SJSA1 (cell line): ENCODE results near the gene DACT3. TPM values are rescaled to one million over a fixed set of nuclear protein-coding genes. Genes with fewer than 3 reads are reported as not detected.

Source experiments
- DNase-seq, 2 experiments: peaks; one replicate each; pipeline ENCODE4 v3.0.0-alpha.2; 2015 to 2020; ENCODE audit warnings: low spot score in 2 of 2, low read depth in 1 of 2
- H3K27ac ChIP-seq: fragments of 250-450 bp; sonication (Bioruptor Pico); 2 replicates; pipeline ENCODE4 v1.5.1; 2020; ENCODE audit warnings: mild to moderate bottlenecking, moderate library complexity
- H3K27me3 ChIP-seq: fragments of 250-450 bp; sonication (Bioruptor Pico); replicated peaks from 2 replicates; pipeline ENCODE4 v1.5.1; 2020; ENCODE audit warnings: mild to moderate bottlenecking, moderate library complexity
- H3K36me3 ChIP-seq: fragments of 250-450 bp; sonication (Bioruptor Pico); 2 replicates; pipeline ENCODE4 v1.5.1; 2020; ENCODE audit warnings: mild to moderate bottlenecking
- H3K4me1 ChIP-seq: fragments of 250-450 bp; sonication (Bioruptor Pico); replicated peaks from 2 replicates; pipeline ENCODE4 v1.6.1; 2021; ENCODE audit warnings: mild to moderate bottlenecking
- H3K4me3 ChIP-seq: fragments of 250-450 bp; sonication (Bioruptor Pico); 2 replicates; pipeline ENCODE4 v1.5.1; 2020; ENCODE audit warnings: mild to moderate bottlenecking
- H3K9me3 ChIP-seq: fragments of 250-450 bp; sonication (Bioruptor Pico); replicated peaks from 2 replicates; pipeline ENCODE4 v1.5.1; 2020; ENCODE audit warnings: mild to moderate bottlenecking
- total RNA-seq: library from RNA; depleted of rRNA; stranded (reverse); fragments of >200 nt; shearing (Covaris generic); gene quantifications from 2 replicates; pipeline ENCODE4 v1.2.3, GENCODE V29; 2014

The DACT3 gene
- total RNA-seq, 1 experiment from 2014 or later = 4.4 TPM

DNA sequence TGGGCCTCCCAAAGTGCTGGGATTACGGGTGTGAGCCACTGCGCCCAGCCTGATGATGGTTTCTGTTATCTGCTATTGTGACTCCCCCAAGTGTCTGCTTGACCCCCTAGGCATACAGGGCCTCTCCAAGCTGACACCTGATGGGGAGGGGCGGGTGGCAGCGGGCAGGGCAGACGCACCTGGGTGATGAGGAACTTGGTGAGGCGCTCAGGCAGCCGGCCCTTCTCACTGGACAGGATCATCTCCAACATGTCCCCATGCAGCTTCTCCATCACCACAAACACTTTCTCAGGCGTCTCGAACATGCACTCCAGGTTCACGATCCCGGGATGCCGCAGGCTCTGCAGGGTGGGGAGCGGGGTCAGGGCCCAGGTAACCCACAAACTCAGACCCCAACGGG lies 28.4 kb upstream of the DACT3 start:
- H3K27me3 ChIP-seq = no peaks in the 10 kb centered on the region
- peaks cover 76% of the 10 kb centered on the region for H3K36me3 ChIP-seq
- H3K27ac ChIP-seq = no peak overlapping the region
- no peak for DNase-seq
- H3K4me1 ChIP-seq = no peaks in the 10 kb centered on the region
- H3K4me3 ChIP-seq = no peak overlapping the region
- no peaks in the 10 kb centered on the region for H3K9me3 ChIP-seq

DNA sequence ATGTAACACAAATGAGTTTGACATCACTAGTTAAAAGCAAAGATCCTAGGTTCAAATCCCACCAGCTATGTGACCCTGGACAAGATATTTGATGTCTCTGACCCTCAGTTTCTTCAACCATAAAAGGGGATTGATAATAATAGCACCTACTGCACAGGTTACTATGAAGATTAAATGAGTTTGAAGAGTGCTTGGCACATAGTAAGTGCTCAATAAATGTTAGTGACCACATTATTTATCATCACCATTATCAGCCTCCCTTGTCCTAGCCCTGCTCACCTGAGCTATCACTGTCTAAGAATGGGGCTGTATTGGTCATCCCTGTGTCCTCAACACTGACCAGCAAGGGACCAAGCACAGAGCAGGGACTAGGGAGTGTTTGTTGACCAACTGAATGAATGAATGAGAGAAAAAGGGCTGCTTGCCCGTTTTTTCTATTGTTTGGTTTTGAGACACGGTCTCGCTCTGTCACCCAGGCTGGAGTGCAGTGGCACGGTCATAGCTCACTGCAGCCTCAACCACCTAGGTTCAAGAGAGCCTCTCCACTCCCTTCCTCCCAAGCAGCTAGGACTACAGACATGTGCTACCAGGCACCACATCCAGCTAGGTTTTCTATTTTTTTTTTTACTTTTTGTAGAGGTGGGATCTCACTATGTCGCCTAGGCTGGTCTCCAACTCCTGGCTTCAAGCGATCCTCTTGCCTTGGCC lies 26.6 kb upstream of the DACT3 start:
- H3K36me3 ChIP-seq = peaks cover 69% of the 10 kb centered on the region
- no peak overlapping the region for H3K4me3 ChIP-seq
- no peaks in the 10 kb centered on the region for H3K4me1 ChIP-seq
- H3K27ac ChIP-seq = no peak overlapping the region
- no peak for DNase-seq
- H3K9me3 ChIP-seq = no peaks in the 10 kb centered on the region
- H3K27me3 ChIP-seq = no peaks in the 10 kb centered on the region

DNA sequence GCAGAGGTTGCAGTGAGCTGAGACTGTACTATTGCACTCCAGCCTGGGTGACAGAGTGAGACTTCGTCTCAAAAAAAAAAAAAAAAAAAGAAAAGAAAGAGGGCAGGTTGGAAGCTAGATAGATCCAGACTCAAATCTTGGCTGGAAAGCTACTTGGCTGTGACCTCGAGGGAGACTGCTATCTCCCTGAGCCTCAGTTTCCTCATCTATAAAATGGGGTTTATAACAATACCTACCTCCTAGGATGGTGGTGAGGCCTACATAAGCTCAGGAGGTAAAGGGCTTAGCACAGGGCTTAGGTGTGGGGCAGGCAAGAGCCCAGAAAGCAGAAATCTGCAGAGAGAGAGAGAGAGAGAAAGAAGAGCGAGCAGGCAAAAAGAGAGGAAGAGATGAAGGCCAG lies 24.2 kb upstream of the DACT3 start:
- no peak overlapping the region for H3K27ac ChIP-seq
- no peaks in the 10 kb centered on the region for H3K4me1 ChIP-seq
- peaks cover 45% of the 10 kb centered on the region for H3K36me3 ChIP-seq
- no peaks in the 10 kb centered on the region for H3K27me3 ChIP-seq
- no peak for DNase-seq
- H3K9me3 ChIP-seq = no peaks in the 10 kb centered on the region
- no peak overlapping the region for H3K4me3 ChIP-seq

DNA sequence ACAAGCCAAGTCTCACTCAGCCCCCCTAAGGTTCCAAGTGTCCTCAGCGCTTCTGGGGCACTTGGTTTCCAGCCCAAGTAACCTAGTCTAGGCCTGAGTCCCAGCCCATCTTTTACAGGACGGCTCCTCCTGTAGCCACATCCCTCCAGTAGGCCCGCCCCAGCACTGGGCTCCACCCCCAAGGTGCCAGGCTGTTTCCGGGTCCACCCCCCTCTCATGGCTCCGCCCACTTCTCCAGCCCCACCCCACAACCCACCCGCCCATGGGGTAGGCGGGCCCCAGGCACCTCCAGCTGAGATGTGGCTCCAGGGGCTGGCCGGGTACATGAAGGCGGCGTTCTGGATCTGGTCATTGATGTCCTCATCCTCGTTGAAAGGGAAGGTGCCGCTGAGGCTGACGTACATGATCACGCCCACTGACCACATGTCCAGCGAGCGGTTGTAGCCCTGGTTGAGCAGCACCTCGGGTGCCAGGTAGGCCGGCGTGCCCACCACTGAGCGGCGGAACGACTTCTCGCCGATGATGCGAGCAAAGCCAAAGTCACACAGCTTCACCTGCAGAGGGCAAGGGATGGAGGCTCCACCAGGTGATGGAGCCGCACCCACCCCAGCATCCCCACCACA lies 17.2 kb upstream of the DACT3 start:
- peaks cover 37% of the 10 kb centered on the region for H3K36me3 ChIP-seq
- peak in 1 of 2 experiments; percentile 64 for DNase-seq
- H3K4me3 ChIP-seq = no peak overlapping the region
- H3K9me3 ChIP-seq = no peaks in the 10 kb centered on the region
- H3K27ac ChIP-seq = no peak overlapping the region
- H3K27me3 ChIP-seq = no peaks in the 10 kb centered on the region
- no peaks in the 10 kb centered on the region for H3K4me1 ChIP-seq

DNA sequence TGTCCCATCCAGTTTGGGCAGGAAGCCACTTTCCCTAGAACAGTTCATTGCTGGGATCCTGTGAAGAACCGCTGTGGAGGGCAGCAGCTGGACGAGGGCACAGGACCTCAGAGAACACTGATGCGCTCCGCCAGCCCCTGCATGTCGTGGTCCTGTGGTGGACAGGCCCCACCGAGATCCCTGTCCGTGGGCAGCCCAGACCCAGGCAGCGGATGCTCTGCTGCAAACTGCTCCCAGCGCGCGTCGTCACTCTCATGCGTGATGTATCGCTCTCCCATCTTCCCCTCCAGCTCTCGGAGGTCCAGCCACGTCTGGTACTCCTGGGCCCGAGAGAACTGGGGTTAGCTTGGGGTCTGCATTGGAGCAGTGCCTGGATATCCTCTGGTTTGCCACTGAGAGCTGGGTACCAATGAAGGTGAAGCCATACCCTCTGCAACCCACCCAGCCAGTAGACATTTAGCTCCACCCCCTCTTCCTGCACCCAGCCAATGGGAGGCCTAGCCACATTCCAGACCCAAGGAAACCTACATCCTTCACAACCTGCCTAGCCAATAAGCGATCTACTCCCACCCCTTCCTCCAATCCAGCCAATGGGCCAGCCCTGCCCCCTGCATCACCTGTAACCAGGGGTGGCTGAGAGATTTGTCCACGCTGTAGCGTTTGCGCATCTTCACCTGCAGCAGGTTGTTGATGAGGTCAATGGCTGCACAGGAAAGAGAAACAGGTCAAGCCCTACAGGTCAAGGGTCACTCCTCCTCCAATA lies 13.6 kb upstream of the DACT3 start:
- DNase-seq = no peak
- no peaks in the 10 kb centered on the region for H3K27me3 ChIP-seq
- H3K4me1 ChIP-seq = no peaks in the 10 kb centered on the region; the same call in 1 of the 2 replicates
- no peak overlapping the region for H3K27ac ChIP-seq
- H3K36me3 ChIP-seq = peaks cover 38% of the 10 kb centered on the region
- H3K9me3 ChIP-seq = no peaks in the 10 kb centered on the region
- H3K4me3 ChIP-seq = no peak overlapping the region

DNA sequence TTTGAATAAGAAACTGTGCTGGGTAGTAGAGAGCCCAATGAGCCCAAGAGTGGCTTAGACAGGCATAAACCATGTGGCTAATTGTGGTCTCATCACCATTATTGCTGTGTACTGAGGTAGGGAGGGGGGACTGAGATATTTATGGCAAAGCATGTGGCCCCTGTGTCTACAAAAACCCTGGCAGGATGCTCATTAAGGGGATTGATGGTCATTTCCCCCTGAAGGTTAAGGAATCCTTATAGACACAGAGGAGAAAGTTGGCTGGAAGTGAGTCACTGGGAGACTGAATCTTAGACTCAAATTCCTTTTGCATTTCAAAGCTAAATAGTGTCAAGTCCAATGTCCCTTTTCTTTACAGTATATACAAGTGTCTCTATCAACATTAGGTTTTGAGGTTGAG lies 9.8 kb upstream of the DACT3 start:
- no peaks in the 10 kb centered on the region for H3K27me3 ChIP-seq
- no peak for DNase-seq
- H3K9me3 ChIP-seq = no peaks in the 10 kb centered on the region
- H3K4me1 ChIP-seq = no peaks in the 10 kb centered on the region; the same call in 1 of the 2 replicates
- H3K4me3 ChIP-seq = no peak overlapping the region
- H3K36me3 ChIP-seq = peaks cover 18% of the 10 kb centered on the region
- H3K27ac ChIP-seq = no peak overlapping the region

DNA sequence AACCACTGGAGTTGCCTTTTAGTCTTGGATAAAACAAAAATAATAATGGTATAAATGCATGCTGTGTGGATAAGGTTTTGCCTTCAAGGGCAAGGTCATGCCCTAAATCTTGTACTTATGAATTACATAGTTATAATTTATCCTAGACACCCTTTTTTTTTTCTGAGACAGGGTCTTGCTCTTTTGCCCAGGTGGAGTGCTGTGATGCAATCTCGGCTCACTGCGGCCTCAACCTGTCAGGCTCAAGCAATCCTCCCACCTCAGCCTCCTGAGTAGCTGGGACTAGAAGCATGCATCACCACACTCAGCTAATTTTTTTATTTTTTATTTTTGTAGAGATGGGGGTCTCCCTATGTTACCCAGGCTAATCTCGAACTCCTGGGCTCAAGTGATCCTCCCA lies 7.7 kb upstream of the DACT3 start:
- Histone ChIP-seq H3K9me3 (no peaks in the 10 kb centered on the region), H3K4me1 (no peaks in the 10 kb centered on the region; the same call in 1 of the 2 replicates), H3K4me3 (no peak overlapping the region), H3K27ac (no peak overlapping the region), H3K27me3 (no peaks in the 10 kb centered on the region), H3K36me3 (peaks cover 3% of the 10 kb centered on the region)
- no peak for DNase-seq

DNA sequence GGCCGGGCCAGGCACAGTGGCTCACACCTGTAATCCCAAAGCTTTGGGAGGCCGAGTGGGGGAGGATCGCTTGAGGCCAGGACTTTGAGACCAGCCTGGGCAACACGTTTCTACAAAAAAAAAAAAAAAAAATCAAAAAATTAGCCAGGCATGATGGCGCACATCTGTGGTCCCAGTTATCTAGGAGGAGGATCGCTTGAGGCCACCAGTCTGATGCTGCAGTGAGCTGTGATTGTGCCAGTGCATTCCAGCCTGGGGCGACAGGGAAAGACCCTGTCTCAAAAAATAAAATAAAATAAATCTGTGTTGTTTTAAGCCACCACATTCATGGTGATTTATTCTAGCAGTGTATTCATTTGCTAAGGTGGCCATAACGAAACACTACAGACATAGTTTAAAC lies 4.1 kb upstream of the DACT3 start:
- H3K27me3 ChIP-seq = no peaks in the 10 kb centered on the region; the same call in 1 of the 2 replicates
- DNase-seq = no peak
- no peak overlapping the region for H3K4me3 ChIP-seq
- H3K36me3 ChIP-seq = no peaks in the 10 kb centered on the region
- H3K9me3 ChIP-seq = no peaks in the 10 kb centered on the region
- peaks cover 12% of the 10 kb centered on the region for H3K4me1 ChIP-seq
- H3K27ac ChIP-seq = no peak overlapping the region

DNA sequence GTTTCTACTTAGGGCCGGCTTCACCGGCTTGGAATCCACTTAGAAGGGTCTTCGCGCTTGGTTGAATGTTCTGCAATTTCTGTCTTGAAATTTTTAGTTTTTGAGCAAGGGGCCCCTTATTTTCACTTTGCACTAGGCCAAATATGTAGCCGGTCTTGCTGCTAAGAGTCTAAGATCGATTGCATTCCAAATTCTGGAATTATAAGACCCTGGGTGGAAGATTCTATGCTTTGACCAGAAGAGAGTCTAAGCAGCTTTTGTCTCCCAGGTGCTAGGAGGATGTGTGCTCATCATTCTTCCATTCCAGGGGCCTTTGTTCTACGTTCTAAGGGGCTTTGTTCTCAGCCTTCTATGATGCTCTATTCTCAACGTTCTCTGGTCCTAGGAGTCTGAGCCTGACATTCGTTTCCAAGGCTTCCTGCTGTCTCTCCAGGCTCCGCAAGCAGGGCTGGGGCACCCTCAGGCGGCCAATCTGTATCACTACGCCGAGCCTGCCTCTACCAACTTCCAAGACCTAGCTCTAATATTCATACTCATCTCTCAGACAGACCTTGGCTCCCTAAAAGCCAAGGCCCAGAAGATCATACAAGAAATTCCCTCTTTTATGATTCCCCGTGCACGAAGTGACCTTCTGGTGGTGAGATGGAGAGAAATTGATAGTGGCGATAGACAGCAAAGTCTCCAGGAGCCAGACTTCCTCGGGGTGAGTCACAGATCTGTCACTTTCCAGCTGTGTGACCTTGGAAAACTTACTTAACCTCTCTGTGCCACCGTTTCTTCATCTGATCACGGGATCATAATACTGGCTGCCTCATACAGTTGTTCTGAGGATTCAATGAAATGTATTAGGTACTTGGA lies 982 bp upstream of the DACT3 start:
- peak overlapping the region; percentile 27 for H3K4me3 ChIP-seq
- no peaks in the 10 kb centered on the region for H3K9me3 ChIP-seq
- no peak overlapping the region; the same call in 1 of the 2 replicates for H3K27ac ChIP-seq
- H3K4me1 ChIP-seq = peaks cover 21% of the 10 kb centered on the region
- H3K36me3 ChIP-seq = no peaks in the 10 kb centered on the region
- no peaks in the 10 kb centered on the region; the same call in 1 of the 2 replicates for H3K27me3 ChIP-seq
- DNase-seq = peak; percentile 77 to 86

DNA sequence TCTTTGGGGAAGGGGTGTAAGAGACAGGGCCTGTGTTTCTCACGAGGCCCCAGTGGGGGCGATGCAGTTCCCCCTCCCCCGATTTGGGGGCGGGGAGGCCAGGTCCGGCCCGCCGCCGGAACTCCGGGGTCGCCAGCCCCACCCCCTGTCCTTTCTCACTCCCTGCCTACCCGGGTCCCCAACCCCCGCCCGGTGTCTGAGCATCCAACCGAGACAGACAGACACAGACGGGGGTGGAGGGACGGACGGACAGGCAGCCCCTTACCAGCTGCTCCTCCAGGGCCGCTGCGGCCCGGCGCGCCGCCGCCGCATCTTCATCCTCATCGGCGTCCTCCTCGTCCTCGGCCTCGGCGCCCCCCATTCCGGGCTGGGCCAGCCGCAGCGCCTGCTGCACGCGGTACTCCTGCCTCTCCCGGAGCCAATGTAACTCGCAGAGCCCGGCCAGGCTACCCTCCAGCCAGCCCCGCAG lies 397 bp downstream of the DACT3 start:
- no peak overlapping the region for H3K27ac ChIP-seq
- H3K27me3 ChIP-seq = no peaks in the 10 kb centered on the region; the same call in 1 of the 2 replicates
- DNase-seq = no peak
- peaks cover 21% of the 10 kb centered on the region for H3K4me1 ChIP-seq
- H3K36me3 ChIP-seq = no peaks in the 10 kb centered on the region
- no peaks in the 10 kb centered on the region for H3K9me3 ChIP-seq
- H3K4me3 ChIP-seq = peak overlapping the region; percentile 42

DNA sequence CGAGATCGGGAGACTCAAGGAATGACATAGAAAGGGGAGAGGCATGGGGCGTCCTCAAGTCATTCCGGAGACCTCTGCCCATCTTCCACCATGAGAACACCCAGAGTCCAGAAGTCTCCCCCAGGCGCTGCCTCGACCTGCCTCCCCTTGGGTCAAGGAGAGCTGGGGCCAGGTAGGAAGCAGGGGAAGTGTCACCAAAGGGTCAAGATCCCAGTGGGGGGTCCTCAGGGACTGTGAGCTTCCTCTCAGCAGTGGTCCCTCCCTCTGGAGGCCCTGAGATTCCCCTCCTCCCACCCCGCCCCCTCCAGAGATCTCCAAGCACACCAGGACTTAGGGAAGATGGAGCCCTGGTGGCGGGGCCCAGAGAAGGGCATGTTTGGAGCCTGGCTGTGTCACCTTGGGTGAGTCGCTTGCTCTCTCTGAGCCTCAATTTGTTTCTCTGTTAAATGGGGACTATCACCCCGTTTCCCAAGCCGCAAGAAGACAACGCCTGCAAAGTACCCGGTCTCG lies 919 bp downstream of the DACT3 start:
- no peaks in the 10 kb centered on the region for H3K36me3 ChIP-seq
- H3K9me3 ChIP-seq = no peaks in the 10 kb centered on the region
- no peaks in the 10 kb centered on the region; the same call in 1 of the 2 replicates for H3K27me3 ChIP-seq
- H3K4me1 ChIP-seq = peaks cover 21% of the 10 kb centered on the region
- no peak overlapping the region for H3K27ac ChIP-seq
- H3K4me3 ChIP-seq = peak overlapping the region; percentile 42
- no peak for DNase-seq

DNA sequence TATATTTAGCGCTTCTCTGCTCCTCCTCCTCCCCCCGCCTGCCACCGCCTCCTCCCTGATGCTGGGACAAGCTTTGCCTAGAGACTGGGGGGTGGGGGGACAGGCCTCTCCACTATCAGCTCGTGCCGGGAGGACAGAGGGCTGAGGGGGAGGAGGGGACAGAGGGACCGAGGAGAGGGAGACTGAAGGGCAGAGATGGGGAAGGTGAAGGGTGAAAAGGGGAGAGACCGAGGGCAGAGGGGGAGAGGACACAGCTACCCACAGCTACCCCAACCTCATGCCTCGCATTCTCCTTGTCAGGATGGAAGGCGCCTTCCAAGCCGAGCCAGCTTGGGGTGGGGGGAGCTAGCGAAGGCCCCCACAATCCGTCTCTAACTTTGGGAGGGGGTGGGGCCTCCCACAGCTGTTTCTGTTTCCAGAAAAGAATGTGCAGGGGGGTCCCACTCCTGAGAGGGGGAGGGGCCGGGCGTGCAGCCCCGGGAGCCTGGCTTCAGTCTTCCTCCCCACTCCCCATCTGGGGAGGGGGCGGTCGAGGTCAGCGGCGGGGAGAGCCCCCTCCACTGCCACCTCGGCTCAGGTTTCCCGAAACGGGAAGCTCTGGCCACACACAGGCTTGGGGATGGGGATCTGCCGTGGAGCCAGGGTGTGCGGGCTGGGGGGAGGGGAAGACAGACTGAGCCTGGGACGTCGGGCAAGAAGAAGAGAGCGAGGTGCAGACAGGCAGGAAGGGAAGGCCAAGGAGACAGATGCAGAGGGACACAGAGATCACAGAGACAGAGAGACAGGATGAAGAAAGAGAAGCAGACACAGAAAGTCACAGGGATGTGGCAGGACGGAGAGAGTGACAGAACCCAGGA lies 1.6 kb downstream of the DACT3 start:
- Histone ChIP-seq H3K4me3 (no peak overlapping the region), H3K27me3 (no peaks in the 10 kb centered on the region; the same call in 1 of the 2 replicates), H3K36me3 (no peaks in the 10 kb centered on the region), H3K27ac (no peak overlapping the region), H3K4me1 (peaks cover 21% of the 10 kb centered on the region), H3K9me3 (no peaks in the 10 kb centered on the region)
- no peak for DNase-seq
